ENCODE results near the gene ABT1. TPM values are rescaled to one million over a fixed set of nuclear protein-coding genes. Genes with fewer than 3 reads are reported as not detected.

Gene ABT1
- total RNA-seq, 1 donor from 2014 or later = 26.3 TPM

DNA sequence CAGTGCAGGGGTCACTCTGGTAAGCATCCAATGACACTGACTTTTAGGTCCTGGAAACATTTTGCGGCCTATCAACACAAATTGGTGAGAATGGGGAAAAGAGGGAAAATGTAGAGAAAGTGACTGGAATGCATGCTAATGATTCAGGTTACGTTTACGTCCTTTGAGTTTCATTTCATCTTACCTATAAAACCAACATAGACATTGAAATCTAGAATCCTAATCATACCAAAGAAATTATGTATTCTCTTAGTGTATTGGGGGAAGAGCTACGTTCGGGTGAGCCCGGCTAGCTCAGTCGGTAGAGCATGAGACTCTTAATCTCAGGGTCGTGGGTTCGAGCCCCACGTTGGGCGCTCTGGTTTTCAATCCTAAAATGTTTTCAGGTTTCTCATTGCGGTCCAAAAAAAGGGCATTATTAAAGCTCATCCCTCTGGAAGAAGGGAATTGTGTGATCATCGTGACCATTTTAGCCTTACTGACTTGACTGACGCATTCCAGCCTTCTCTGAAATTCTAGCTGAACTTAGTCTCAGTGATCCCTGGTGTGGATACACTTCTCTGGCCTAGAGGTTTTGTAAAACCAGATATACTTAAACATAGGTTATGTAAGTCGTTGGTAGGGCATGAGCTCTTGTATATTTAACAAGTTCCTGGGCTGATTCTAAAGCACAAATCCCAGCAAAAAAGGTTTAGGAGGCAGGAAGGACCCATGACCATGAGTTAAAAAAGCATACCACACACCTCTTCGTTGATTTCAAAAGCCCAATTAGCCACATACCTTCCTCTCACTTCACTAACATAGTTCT is 40.3 kb upstream of the ABT1 start:
- Mint-ChIP-seq H3K27me3 (ENCODE audit: low read depth) (peaks cover 20% of the 10 kb centered on the region), H3K9me3 (no peaks in the 10 kb centered on the region)
- peak; percentile 57 for DNase-seq (ENCODE audit: low read depth, low spot score)

DNA sequence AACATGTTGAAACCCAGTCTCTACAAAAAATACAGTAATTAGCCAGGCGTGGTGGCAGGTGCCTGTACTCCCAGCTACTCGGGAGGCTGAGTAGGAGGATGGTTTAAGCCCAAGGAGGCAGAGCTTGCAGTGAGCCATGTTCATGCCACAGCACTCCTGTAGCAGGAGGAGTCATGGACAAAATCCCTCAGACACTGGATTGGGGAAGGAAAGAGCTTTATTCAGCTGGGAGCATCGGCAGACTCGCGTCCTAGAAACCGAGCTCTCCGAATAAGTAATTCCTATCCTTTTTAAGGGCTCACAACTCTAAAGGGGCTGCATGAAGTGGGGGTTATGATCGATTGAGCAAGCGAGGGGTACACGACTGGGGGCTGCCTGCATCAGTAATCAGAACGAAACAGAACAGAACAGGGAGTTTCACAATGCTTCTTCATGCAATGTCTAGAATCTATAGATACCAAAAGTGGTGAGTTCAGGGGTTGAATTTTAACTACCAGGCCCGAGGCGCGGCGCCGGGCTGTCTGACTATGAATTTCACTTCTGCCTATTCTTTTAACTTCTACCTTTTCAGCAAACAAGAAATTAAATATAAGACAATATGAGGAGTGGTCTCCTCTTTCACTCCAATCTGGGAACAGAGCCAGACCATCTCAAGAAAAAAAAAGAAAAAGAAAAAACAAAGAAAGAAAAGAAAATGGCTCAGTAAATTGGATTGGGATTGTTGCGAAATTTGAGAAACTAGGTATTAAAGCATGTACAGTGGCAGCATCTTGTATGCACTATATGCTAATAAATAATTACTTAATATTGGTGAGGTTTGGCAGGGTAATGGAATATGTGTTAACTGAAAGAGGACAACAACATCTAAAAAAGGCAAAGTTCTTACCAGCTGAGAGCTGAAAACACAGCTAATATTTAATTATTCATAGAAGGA is 35.0 kb upstream of the ABT1 start:
- no peak for DNase-seq (ENCODE audit: low read depth, low spot score)
- Mint-ChIP-seq H3K4me1 (peaks cover 1% of the 10 kb centered on the region), H3K4me3 (peak overlapping the region; percentile 23)

More for the DNA sequence above, 40.3 kb upstream of the ABT1 start:
- H3K27ac Mint-ChIP-seq (ENCODE audit: unreplicated experiment) = peak overlapping the region; percentile 36
- H3K36me3 Mint-ChIP-seq (ENCODE audit: low read depth) = peaks cover 6% of the 10 kb centered on the region
- peaks cover 14% of the 10 kb centered on the region for H3K4me1 Mint-ChIP-seq
- no peak for TF ChIP-seq CTCF (conservative IDR thresholded peaks at IDR 0.05)
- no peak overlapping the region for H3K4me3 Mint-ChIP-seq

DNA sequence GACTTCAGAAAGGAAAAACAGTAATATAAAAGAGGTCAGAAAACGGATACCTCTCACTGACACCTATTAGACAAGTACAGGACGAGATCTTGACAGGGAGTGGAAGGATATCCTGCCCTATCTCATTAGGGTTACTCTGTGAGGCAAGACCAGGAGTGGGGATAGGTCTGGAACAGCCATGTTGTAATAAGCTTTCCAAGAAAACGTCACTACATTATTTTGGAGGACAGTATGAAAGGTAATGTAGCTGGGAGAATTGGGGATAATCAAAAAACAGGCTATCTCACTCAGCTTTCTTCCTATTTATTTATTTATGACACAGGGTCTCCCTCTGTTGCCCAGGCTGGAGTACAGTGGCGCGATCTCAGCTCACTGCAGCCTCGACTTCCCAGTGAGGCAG is 33.3 kb upstream of the ABT1 start:
- peaks cover 2% of the 10 kb centered on the region for H3K9me3 Mint-ChIP-seq
- DNase-seq (ENCODE audit: low read depth, low spot score) = no peak
- no peak overlapping the region for H3K27ac Mint-ChIP-seq (ENCODE audit: unreplicated experiment)
- TF ChIP-seq CTCF (conservative IDR thresholded peaks at IDR 0.05) = no peak
- H3K4me3 Mint-ChIP-seq = peak overlapping the region; percentile 3
- H3K4me1 Mint-ChIP-seq = peaks cover 2% of the 10 kb centered on the region
- H3K27me3 Mint-ChIP-seq (ENCODE audit: low read depth) = peaks cover 5% of the 10 kb centered on the region
- H3K36me3 Mint-ChIP-seq (ENCODE audit: low read depth) = peaks cover 1% of the 10 kb centered on the region

More for the DNA sequence above, 35.0 kb upstream of the ABT1 start:
- no peak overlapping the region for H3K27ac Mint-ChIP-seq (ENCODE audit: unreplicated experiment)
- TF ChIP-seq CTCF (conservative IDR thresholded peaks at IDR 0.05) = no peak
- peaks cover 2% of the 10 kb centered on the region for H3K9me3 Mint-ChIP-seq
- H3K27me3 Mint-ChIP-seq (ENCODE audit: low read depth) = peaks cover 3% of the 10 kb centered on the region
- H3K36me3 Mint-ChIP-seq (ENCODE audit: low read depth) = no peaks in the 10 kb centered on the region

- Mint-ChIP-seq H3K27ac (ENCODE audit: unreplicated experiment) (peak overlapping the region; percentile 65), H3K4me1 (peaks cover 19% of the 10 kb centered on the region), H3K4me3 (peak overlapping the region; percentile 93), H3K36me3 (ENCODE audit: low read depth) (peaks cover 9% of the 10 kb centered on the region), H3K27me3 (ENCODE audit: low read depth) (peaks cover 39% of the 10 kb centered on the region), H3K9me3 (peaks cover 6% of the 10 kb centered on the region)
- DNase-seq (ENCODE audit: low read depth, low spot score) = peak; percentile 98
- TF ChIP-seq CTCF (conservative IDR thresholded peaks at IDR 0.05) = peak; percentile 46
These were observed 27.9 kb upstream of the ABT1 start for GRCh38 chr6:26568601-26569432.

GRCh38 chr6:26569433-26569764 is 27.4 kb upstream of the ABT1 start:
- Mint-ChIP-seq H3K9me3 (peaks cover 6% of the 10 kb centered on the region), H3K36me3 (ENCODE audit: low read depth) (peaks cover 9% of the 10 kb centered on the region), H3K27ac (ENCODE audit: unreplicated experiment) (no peak overlapping the region), H3K4me3 (peak overlapping the region; percentile 93), H3K27me3 (ENCODE audit: low read depth) (peaks cover 45% of the 10 kb centered on the region), H3K4me1 (peaks cover 19% of the 10 kb centered on the region)
- DNase-seq (ENCODE audit: low read depth, low spot score) = no peak
- TF ChIP-seq CTCF (conservative IDR thresholded peaks at IDR 0.05) = peak; percentile 8
